Endothelial cell of umbilical vein (primary cell): ENCODE measurements around the gene TNNT3. TPM values are rescaled to one million over a fixed set of nuclear protein-coding genes. Genes with fewer than 3 reads are reported as not detected.

Experiments used
- BruUV-seq: library from RNA; stranded (reverse); fragments of 400-500 nt; replicated peaks from 2 replicates; lab custom pipeline; 2021; lab: Mats Ljungman, UMichigan
- CTCF ChIA-PET: fragments of 300-600, 350-600 bp; sonication (Branson Sonifier 250); formaldehyde crosslinking; loops from one replicate; lab custom pipeline; 2021; ENCODE audit warnings: antibody characterized with exemption, inconsistent platforms; lab: Charles Lee
- POLR2A ChIA-PET: fragments of 300-600, 350-600 bp; sonication (Branson Sonifier 250); formaldehyde crosslinking; loops from one replicate; lab custom pipeline; 2021; ENCODE audit warnings: antibody characterized with exemption, inconsistent platforms; lab: Charles Lee
- DNase-seq: peaks from one replicate; pipeline ENCODE4 v3.0.0-alpha.2; 2011; ENCODE audit warnings: low read depth, low spot score
- FAIRE-seq: peaks from 2 replicates; lab custom pipeline; 2011; peaks lifted over from hg19 to GRCh38; lab: Jason Lieb, UNC
- H2AFZ ChIP-seq: 2 replicates; pipeline ENCODE4 v1.6.0; 2012; ENCODE audit warnings: low read depth, low read length, control low read depth, inconsistent platforms
- H3K27ac ChIP-seq: 2 replicates; pipeline ENCODE4 v1.5.1; 2011; ENCODE audit warnings: low read depth, mild to moderate bottlenecking, control low read depth, low read length, moderate library complexity; ENCODE audit not compliant: insufficient read depth
- H3K27me3 ChIP-seq, 2 experiments: 2 replicates each; pipeline versions ENCODE4 v1.6.0 to v1.6.1; 2011; ENCODE audit warnings: low read length in 2 of 2, mixed read lengths in 1 of 2; ENCODE audit not compliant: control insufficient read depth in 2 of 2, insufficient read depth in 2 of 2
- H3K36me3 ChIP-seq, 2 experiments: 2 replicates in 1 of 2; 3 replicates in 1 of 2; pipeline ENCODE4 v1.5.1; 2011; ENCODE audit warnings: low read length in 2 of 2, mild to moderate bottlenecking in 1 of 2, moderate library complexity in 1 of 2; ENCODE audit not compliant: control insufficient read depth in 2 of 2, insufficient read depth in 2 of 2; ENCODE audit errors: extremely low read depth in 1 of 2
- H3K4me1 ChIP-seq: 3 replicates; pipeline ENCODE4 v1.5.1; 2011; ENCODE audit warnings: mild to moderate bottlenecking, low read length; ENCODE audit not compliant: control insufficient read depth, insufficient read depth; ENCODE audit errors: extremely low read depth
- H3K4me2 ChIP-seq: 2 replicates; pipeline ENCODE4 v1.6.1; 2011; ENCODE audit warnings: low read length, control low read depth, mixed read lengths; ENCODE audit not compliant: insufficient read depth
- H3K4me3 ChIP-seq, 3 experiments: fragments of 200-600 bp in 1 of 3; sonication (generic), shearing (Covaris generic) in 1 of 3; replicated peaks in 1 of 3; 2 replicates each; pipeline ENCODE4 v1.5.1; 2011 to 2016; ENCODE audit warnings: control low read depth in 3 of 3, low read length in 3 of 3, mild to moderate bottlenecking in 2 of 3, inconsistent platforms in 1 of 3, low read depth in 1 of 3, moderate library complexity in 1 of 3; ENCODE audit not compliant: insufficient read depth in 1 of 3
- H3K79me2 ChIP-seq: 2 replicates; pipeline ENCODE4 v1.6.0; 2012; ENCODE audit warnings: low read length, inconsistent platforms; ENCODE audit not compliant: control insufficient read depth, insufficient read depth
- H3K9ac ChIP-seq: replicated peaks from 2 replicates; pipeline ENCODE3; 2011; ENCODE audit warnings: low read length, control low read depth; ENCODE audit not compliant: insufficient read depth; ENCODE audit errors: extremely low read depth
- H3K9me1 ChIP-seq: replicated peaks from 3 replicates; pipeline ENCODE4 v1.6.0; 2011; ENCODE audit warnings: mild to moderate bottlenecking, low read length; ENCODE audit not compliant: control insufficient read depth, insufficient read depth; ENCODE audit errors: extremely low read depth
- H3K9me3 ChIP-seq: replicated peaks from 2 replicates; pipeline ENCODE4 v1.5.1; 2012; ENCODE audit warnings: low read length, inconsistent platforms; ENCODE audit not compliant: control insufficient read depth, insufficient read depth
- H4K20me1 ChIP-seq: replicated peaks from 2 replicates; pipeline ENCODE3; 2011; ENCODE audit warnings: mild to moderate bottlenecking, low read length; ENCODE audit not compliant: control insufficient read depth, insufficient read depth; ENCODE audit errors: extremely low read depth
- EZH2 ChIP-seq: IDR thresholded peaks from 2 replicates; pipeline ENCODE4 v1.6.1; 2012; ENCODE audit warnings: borderline replicate concordance, low read depth, mild to moderate bottlenecking, moderate library complexity, low read length, inconsistent platforms; ENCODE audit not compliant: severe bottlenecking
- FOS ChIP-seq: IDR thresholded peaks from 2 replicates; pipeline ENCODE4 v1.6.1; 2011; ENCODE audit warnings: mild to moderate bottlenecking, low read length, moderate library complexity, borderline replicate concordance; ENCODE audit not compliant: insufficient read depth
- GATA2 ChIP-seq: IDR thresholded peaks from 2 replicates; pipeline ENCODE4 v1.7.0; 2011; ENCODE audit warnings: low read depth, mild to moderate bottlenecking, moderate library complexity, mixed read lengths, low read length; ENCODE audit not compliant: insufficient read length, insufficient read depth
- JUN ChIP-seq: IDR thresholded peaks from 2 replicates; pipeline ENCODE4 v1.6.1; 2011; ENCODE audit warnings: borderline replicate concordance, low read depth; ENCODE audit not compliant: insufficient read length, insufficient read depth
- MYC ChIP-seq: IDR thresholded peaks from one replicate; pipeline ENCODE4 v1.6.1; 2011; ENCODE audit warnings: mild to moderate bottlenecking, low read depth, low read length
- POLR2A ChIP-seq: IDR thresholded peaks from 2 replicates; pipeline ENCODE4 v1.6.1; 2012; ENCODE audit warnings: low read depth, mild to moderate bottlenecking, control low read depth, low read length
- POLR2AphosphoS5 ChIP-seq: IDR thresholded peaks from 2 replicates; pipeline ENCODE4 v1.6.1; 2012; ENCODE audit warnings: low read depth, mild to moderate bottlenecking, control low read depth, low read length, moderate library complexity; ENCODE audit not compliant: insufficient read depth
- dilution Hi-C: fragments of 300-500 bp; cut with MboI; formaldehyde crosslinking; loops from one replicate; pipeline ENCODE4 v1.15.0; 2019; ENCODE audit warnings: low sequenced_read_pairs; ENCODE audit not compliant: extremely low pct_ligation_motif_present
- intact Hi-C: fragments of 100-400 bp; cut with micrococcal nuclease; formaldehyde crosslinking; loops from one replicate; pipeline ENCODE4 v1.10.0; 2022
- polyA plus RNA-seq, 4 experiments: library from polyadenylated mRNA; depleted of rRNA in 3 of 4; stranded (reverse) in 3 of 4; unstranded in 1 of 4; fragments of >200 nt; gene quantifications; 2 replicates each; pipeline versions ENCODE4 v1.2.1 to v1.2.3, GENCODE V29; 2011 to 2012; ENCODE audit warnings: missing spikeins in 1 of 4
- total RNA-seq: library from RNA; stranded (reverse); gene quantifications from 2 replicates; pipeline ENCODE4 v1.2.3, GENCODE V29; 2021
- TF ChIP-seq, protein P1 (sequence below): IDR thresholded peaks from 2 replicates; pipeline ENCODE4 v1.6.1; 2011; ENCODE audit not compliant: insufficient read depth, insufficient read length
- TF ChIP-seq, protein P2 (sequence below), 2 donors: IDR thresholded peaks; 1 replicate in 1 of 2; 2 replicates in 1 of 2; pipeline ENCODE4 v1.5.1; 2011; ENCODE audit warnings: low read length in 2 of 2, mild to moderate bottlenecking in 2 of 2, moderate library complexity in 2 of 2, control low read depth in 1 of 2, inconsistent platforms in 1 of 2, low read depth in 1 of 2; ENCODE audit not compliant: insufficient read depth in 1 of 2; ENCODE audit errors: extremely low read depth in 1 of 2

The TNNT3 gene
- total and polyA plus RNA-seq, 2 donors (not counting 3 experiments of a cell fraction or from before 2014, with no cell fraction given) = not detected

- Histone ChIP-seq H3K4me2 (no peak overlapping the region), H4K20me1 (no peaks in the 10 kb centered on the region), H2AFZ (no peak overlapping the region), H3K79me2 (no peaks in the 10 kb centered on the region), H3K27ac (no peak overlapping the region), H3K4me1 (no peaks in the 10 kb centered on the region), H3K9me3 (no peaks in the 10 kb centered on the region), H3K36me3 (no peaks in the 10 kb centered on the region), H3K9me1 (no peaks in the 10 kb centered on the region), H3K9ac (no peak overlapping the region), H3K4me3 (no peak overlapping the region), H3K27me3 (no peaks in the 10 kb centered on the region)
- no peak for TF ChIP-seq FOS
- no peak for TF ChIP-seq POLR2AphosphoS5
- no peak for TF ChIP-seq JUN
- no peak for TF ChIP-seq MYC
- TF ChIP-seq POLR2A = no peak
- no peak for TF ChIP-seq EZH2
- TF ChIP-seq, protein P1, sequence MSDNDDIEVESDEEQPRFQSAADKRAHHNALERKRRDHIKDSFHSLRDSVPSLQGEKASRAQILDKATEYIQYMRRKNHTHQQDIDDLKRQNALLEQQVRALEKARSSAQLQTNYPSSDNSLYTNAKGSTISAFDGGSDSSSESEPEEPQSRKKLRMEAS = no peak
- TF ChIP-seq, protein P2, sequence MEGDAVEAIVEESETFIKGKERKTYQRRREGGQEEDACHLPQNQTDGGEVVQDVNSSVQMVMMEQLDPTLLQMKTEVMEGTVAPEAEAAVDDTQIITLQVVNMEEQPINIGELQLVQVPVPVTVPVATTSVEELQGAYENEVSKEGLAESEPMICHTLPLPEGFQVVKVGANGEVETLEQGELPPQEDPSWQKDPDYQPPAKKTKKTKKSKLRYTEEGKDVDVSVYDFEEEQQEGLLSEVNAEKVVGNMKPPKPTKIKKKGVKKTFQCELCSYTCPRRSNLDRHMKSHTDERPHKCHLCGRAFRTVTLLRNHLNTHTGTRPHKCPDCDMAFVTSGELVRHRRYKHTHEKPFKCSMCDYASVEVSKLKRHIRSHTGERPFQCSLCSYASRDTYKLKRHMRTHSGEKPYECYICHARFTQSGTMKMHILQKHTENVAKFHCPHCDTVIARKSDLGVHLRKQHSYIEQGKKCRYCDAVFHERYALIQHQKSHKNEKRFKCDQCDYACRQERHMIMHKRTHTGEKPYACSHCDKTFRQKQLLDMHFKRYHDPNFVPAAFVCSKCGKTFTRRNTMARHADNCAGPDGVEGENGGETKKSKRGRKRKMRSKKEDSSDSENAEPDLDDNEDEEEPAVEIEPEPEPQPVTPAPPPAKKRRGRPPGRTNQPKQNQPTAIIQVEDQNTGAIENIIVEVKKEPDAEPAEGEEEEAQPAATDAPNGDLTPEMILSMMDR (IDR thresholded peaks at IDR 0.05; ENCODE audit: extremely low read depth in 1 of 2, insufficient read depth in 1 of 2, low read depth in 1 of 2, low read length in 2 of 2) = no peak
- no peak for TF ChIP-seq GATA2
- ChIA-PET CTCF (no interaction called here), POLR2A (no interaction called here)
- BruUV-seq = no TSS peak
- no peak for FAIRE-seq
- intact Hi-C loops (no loop called here), dilution Hi-C loops (no loop called here)
- no peak for DNase-seq
These were observed 6.9 kb downstream of the TNNT3 start for GRCh38 chr11:1926156-1927025.
